Fibroblast of the aortic adventitia (primary cell): Measurements from ENCODE around the gene SIGLEC8. TPM values are rescaled to one million over a fixed set of nuclear protein-coding genes. Genes with fewer than 3 reads are reported as not detected.

Experiments used
- DNase-seq: peaks from one replicate; pipeline ENCODE4 v3.0.0-alpha.2; 2010; ENCODE audit warnings: low read depth
- H3K4me3 ChIP-seq: 2 replicates; pipeline ENCODE4 v1.5.1; 2011; ENCODE audit warnings: low read depth, mild to moderate bottlenecking, control low read depth, low read length, moderate library complexity
- CTCF ChIP-seq: IDR thresholded peaks from 2 replicates; pipeline ENCODE4 v1.5.1; 2011; ENCODE audit warnings: mild to moderate bottlenecking, low read length, control low read depth, inconsistent platforms; ENCODE audit not compliant: insufficient read depth
- total RNA-seq: library from RNA; depleted of rRNA; stranded (reverse); fragments of >200 nt; gene quantifications from 2 replicates; pipeline ENCODE4 v1.2.3, GENCODE V29; 2012; ENCODE audit warnings: low replicate concordance

SIGLEC8 gene
- not detected in 2 replicates for total RNA-seq

- DNase-seq = no peak
- TF ChIP-seq CTCF = no peak
- no peak within 1 kb of the TSS for H3K4me3 ChIP-seq
Measured at GRCh38 chr19:51458051-51458645, at the start of gene SIGLEC8. TSS of gene SIGLEC8 (minus strand) at chr19:51458454. CDS start at chr19:51458387, 67 bp downstream.

- DNase-seq = no peak
- no peak for TF ChIP-seq CTCF
- H3K4me3 ChIP-seq = no peak overlapping the region
Measured at GRCh38 chr19:51507640-51508058, 49.4 kb upstream of the SIGLEC8 start.

- no peak for DNase-seq
- H3K4me3 ChIP-seq = no peak overlapping the region
- no peak for TF ChIP-seq CTCF
Measured at GRCh38 chr19:51507192-51507591, 48.9 kb upstream of the SIGLEC8 start.

- TF ChIP-seq CTCF = no peak
- no peak for DNase-seq
- no peak overlapping the region for H3K4me3 ChIP-seq
Measured at GRCh38 chr19:51505904-51506303, 47.6 kb upstream of the SIGLEC8 start.

- no peak for DNase-seq
- no peak overlapping the region for H3K4me3 ChIP-seq
- TF ChIP-seq CTCF = no peak
Measured at GRCh38 chr19:51503896-51504295, 45.6 kb upstream of the SIGLEC8 start.

- no peak for DNase-seq
- no peak for TF ChIP-seq CTCF
- no peak overlapping the region for H3K4me3 ChIP-seq
Measured at GRCh38 chr19:51503286-51503817, 45.1 kb upstream of the SIGLEC8 start.
